ENCODE results near the gene LYSMD2.
A peak's percentile ranks its signal among the peaks of the same experiment; 100 is the strongest.

Gene LYSMD2

GRCh38 chr15:51696566-51696965 is 40.9 kb downstream of the LYSMD2 start:
- no peaks in the 10 kb centered on the region for H4K20me1 ChIP-seq (ENCODE audit: insufficient read depth, low read length)
- H3K4me1 ChIP-seq (ENCODE audit: insufficient read depth, low read length), result peaks cover 4% of the 10 kb centered on the region; the same call in 1 of the 2 replicates
- H3K79me2 ChIP-seq (ENCODE audit: insufficient read depth, low read length), result no peaks in the 10 kb centered on the region
- no peaks in the 10 kb centered on the region for H3K9me3 ChIP-seq (ENCODE audit: insufficient read depth, low read length, severe bottlenecking)
- no peak overlapping the region for H3K27ac ChIP-seq (ENCODE audit: low read length)
- TF ChIP-seq, protein P1, sequence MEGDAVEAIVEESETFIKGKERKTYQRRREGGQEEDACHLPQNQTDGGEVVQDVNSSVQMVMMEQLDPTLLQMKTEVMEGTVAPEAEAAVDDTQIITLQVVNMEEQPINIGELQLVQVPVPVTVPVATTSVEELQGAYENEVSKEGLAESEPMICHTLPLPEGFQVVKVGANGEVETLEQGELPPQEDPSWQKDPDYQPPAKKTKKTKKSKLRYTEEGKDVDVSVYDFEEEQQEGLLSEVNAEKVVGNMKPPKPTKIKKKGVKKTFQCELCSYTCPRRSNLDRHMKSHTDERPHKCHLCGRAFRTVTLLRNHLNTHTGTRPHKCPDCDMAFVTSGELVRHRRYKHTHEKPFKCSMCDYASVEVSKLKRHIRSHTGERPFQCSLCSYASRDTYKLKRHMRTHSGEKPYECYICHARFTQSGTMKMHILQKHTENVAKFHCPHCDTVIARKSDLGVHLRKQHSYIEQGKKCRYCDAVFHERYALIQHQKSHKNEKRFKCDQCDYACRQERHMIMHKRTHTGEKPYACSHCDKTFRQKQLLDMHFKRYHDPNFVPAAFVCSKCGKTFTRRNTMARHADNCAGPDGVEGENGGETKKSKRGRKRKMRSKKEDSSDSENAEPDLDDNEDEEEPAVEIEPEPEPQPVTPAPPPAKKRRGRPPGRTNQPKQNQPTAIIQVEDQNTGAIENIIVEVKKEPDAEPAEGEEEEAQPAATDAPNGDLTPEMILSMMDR (IDR thresholded peaks at IDR 0.05; ENCODE audit: borderline replicate concordance, extremely low read depth, low read length, poor library complexity, severe bottlenecking), result no peak
- no peak for TF ChIP-seq EZH2 (IDR thresholded peaks at IDR 0.05; ENCODE audit: borderline replicate concordance, low read depth, low read length, severe bottlenecking)
- peaks cover 7% of the 10 kb centered on the region for H3K27me3 ChIP-seq (ENCODE audit: insufficient read depth, low read length, poor library complexity)
- H3K4me3 ChIP-seq (ENCODE audit: low read depth in 1 of 2, low read length in 2 of 2), result no peak overlapping the region
- no peak for ATAC-seq (ENCODE audit: insufficient read depth, low read depth)
- no peaks in the 10 kb centered on the region for H3K36me3 ChIP-seq (ENCODE audit: insufficient read depth, low read length)
- DNase-seq, result no peak
- H3K9ac ChIP-seq (ENCODE audit: low read depth, low read length), result no peak overlapping the region
- H2AFZ ChIP-seq (ENCODE audit: low read depth, low read length), result no peak overlapping the region
- no peak overlapping the region for H3K4me2 ChIP-seq (ENCODE audit: insufficient read depth, low read length)

- no peak overlapping the region for H3K27ac ChIP-seq (ENCODE audit: low read length)
- DNase-seq, result no peak
- no peak overlapping the region for H3K9ac ChIP-seq (ENCODE audit: low read depth, low read length)
- H4K20me1 ChIP-seq (ENCODE audit: insufficient read depth, low read length), result no peaks in the 10 kb centered on the region
- no peaks in the 10 kb centered on the region for H3K9me3 ChIP-seq (ENCODE audit: insufficient read depth, low read length, severe bottlenecking)
- no peak overlapping the region for H2AFZ ChIP-seq (ENCODE audit: low read depth, low read length)
- peaks cover 4% of the 10 kb centered on the region; the same call in 1 of the 2 replicates for H3K4me1 ChIP-seq (ENCODE audit: insufficient read depth, low read length)
- no peak overlapping the region for H3K4me2 ChIP-seq (ENCODE audit: insufficient read depth, low read length)
- H3K36me3 ChIP-seq (ENCODE audit: insufficient read depth, low read length), result no peaks in the 10 kb centered on the region
- H3K4me3 ChIP-seq (ENCODE audit: low read depth in 1 of 2, low read length in 2 of 2), result no peak overlapping the region
- no peak for ATAC-seq (ENCODE audit: insufficient read depth, low read depth)
- H3K27me3 ChIP-seq (ENCODE audit: insufficient read depth, low read length, poor library complexity), result peaks cover 2% of the 10 kb centered on the region
- TF ChIP-seq, protein P1 (IDR thresholded peaks at IDR 0.05; ENCODE audit: borderline replicate concordance, extremely low read depth, low read length, poor library complexity, severe bottlenecking), result no peak
- no peak for TF ChIP-seq EZH2 (IDR thresholded peaks at IDR 0.05; ENCODE audit: borderline replicate concordance, low read depth, low read length, severe bottlenecking)
- H3K79me2 ChIP-seq (ENCODE audit: insufficient read depth, low read length), result no peaks in the 10 kb centered on the region
Observed at GRCh38 chr15:51692154-51692553, 45.3 kb downstream of the LYSMD2 start.

GRCh38 chr15:51688863-51689262 is 48.6 kb downstream of the LYSMD2 start:
- Histone ChIP-seq H4K20me1 (ENCODE audit: insufficient read depth, low read length) (no peaks in the 10 kb centered on the region), H3K4me2 (ENCODE audit: insufficient read depth, low read length) (no peak overlapping the region), H2AFZ (ENCODE audit: low read depth, low read length) (no peak overlapping the region), H3K4me1 (ENCODE audit: insufficient read depth, low read length) (peaks cover 4% of the 10 kb centered on the region; the same call in 1 of the 2 replicates), H3K4me3 (ENCODE audit: low read depth in 1 of 2, low read length in 2 of 2) (no peak overlapping the region), H3K9me3 (ENCODE audit: insufficient read depth, low read length, severe bottlenecking) (no peaks in the 10 kb centered on the region), H3K36me3 (ENCODE audit: insufficient read depth, low read length) (no peaks in the 10 kb centered on the region), H3K79me2 (ENCODE audit: insufficient read depth, low read length) (no peaks in the 10 kb centered on the region), H3K27me3 (ENCODE audit: insufficient read depth, low read length, poor library complexity) (peaks cover 2% of the 10 kb centered on the region), H3K9ac (ENCODE audit: low read depth, low read length) (no peak overlapping the region), H3K27ac (ENCODE audit: low read length) (no peak overlapping the region)
- ATAC-seq (ENCODE audit: insufficient read depth, low read depth) (no peak), DNase-seq (no peak)
- no peak for TF ChIP-seq EZH2 (IDR thresholded peaks at IDR 0.05; ENCODE audit: borderline replicate concordance, low read depth, low read length, severe bottlenecking)
- TF ChIP-seq, protein P1 (IDR thresholded peaks at IDR 0.05; ENCODE audit: borderline replicate concordance, extremely low read depth, low read length, poor library complexity, severe bottlenecking), result peak; percentile 10

DNA sequence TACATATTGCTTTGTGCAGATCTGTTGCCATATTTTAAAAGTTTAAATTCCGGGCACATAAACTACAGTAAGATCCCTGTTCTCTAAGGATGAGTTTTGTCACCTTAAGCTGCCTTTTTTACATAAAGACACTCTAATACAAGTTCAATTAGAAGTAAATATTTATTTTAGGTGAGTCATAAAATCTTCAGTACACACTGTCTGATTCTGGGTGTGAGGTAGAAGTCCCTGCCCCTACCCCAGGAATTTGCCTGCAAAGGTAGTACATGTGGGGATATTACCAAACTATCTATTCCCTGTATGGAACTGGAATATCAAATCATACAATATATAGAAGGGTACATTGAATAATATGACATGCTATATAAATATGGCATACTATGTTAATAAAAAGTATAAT is 49.9 kb downstream of the LYSMD2 start:
- Histone ChIP-seq H3K4me1 (ENCODE audit: insufficient read depth, low read length) (peaks cover 4% of the 10 kb centered on the region; the same call in 1 of the 2 replicates), H3K4me2 (ENCODE audit: insufficient read depth, low read length) (no peak overlapping the region), H3K27me3 (ENCODE audit: insufficient read depth, low read length, poor library complexity) (no peaks in the 10 kb centered on the region), H3K9ac (ENCODE audit: low read depth, low read length) (no peak overlapping the region), H3K4me3 (ENCODE audit: low read depth in 1 of 2, low read length in 2 of 2) (no peak overlapping the region), H2AFZ (ENCODE audit: low read depth, low read length) (no peak overlapping the region), H4K20me1 (ENCODE audit: insufficient read depth, low read length) (no peaks in the 10 kb centered on the region), H3K79me2 (ENCODE audit: insufficient read depth, low read length) (no peaks in the 10 kb centered on the region), H3K27ac (ENCODE audit: low read length) (no peak overlapping the region), H3K9me3 (ENCODE audit: insufficient read depth, low read length, severe bottlenecking) (no peaks in the 10 kb centered on the region), H3K36me3 (ENCODE audit: insufficient read depth, low read length) (no peaks in the 10 kb centered on the region)
- no peak for ATAC-seq (ENCODE audit: insufficient read depth, low read depth)
- DNase-seq, result no peak
- TF ChIP-seq, protein P1 (IDR thresholded peaks at IDR 0.05; ENCODE audit: borderline replicate concordance, extremely low read depth, low read length, poor library complexity, severe bottlenecking), result no peak
- TF ChIP-seq EZH2 (IDR thresholded peaks at IDR 0.05; ENCODE audit: borderline replicate concordance, low read depth, low read length, severe bottlenecking), result no peak
